ENCODE results near the gene BACE2.
"Not testable (repeated sequence)": the region's sequence is repeated elsewhere in the genome, so short reads cannot be mapped to it uniquely, and the experiment has no call there.

BACE2 gene

DNA sequence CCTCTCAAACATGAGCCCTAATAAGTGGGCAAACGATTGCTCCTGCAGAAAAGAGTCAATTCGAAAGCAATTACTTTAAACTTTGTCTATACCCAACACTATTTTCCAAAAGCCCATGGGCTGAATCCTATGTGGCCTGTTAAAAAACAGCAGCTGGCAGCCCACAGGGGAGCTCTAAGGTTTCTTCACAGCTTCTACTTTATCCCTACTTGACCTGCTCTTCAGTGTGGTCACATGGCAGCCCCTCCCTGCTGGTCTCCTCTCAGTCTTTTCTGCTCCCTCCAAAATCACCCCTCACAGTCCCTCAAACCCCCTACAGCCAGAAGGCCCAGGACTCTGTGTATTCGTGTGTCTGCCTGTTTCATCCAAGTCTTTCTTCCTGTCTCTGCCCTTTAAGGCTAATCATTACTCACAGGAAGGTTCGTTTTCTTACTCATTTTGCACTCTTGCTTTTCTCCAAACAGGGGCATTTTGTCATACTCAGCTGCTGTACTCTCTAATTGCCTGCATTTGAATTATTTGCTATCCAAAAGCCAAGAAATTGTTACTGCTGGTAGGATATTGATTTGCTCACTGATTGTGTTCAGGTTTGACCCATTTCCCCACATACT, 86.2 kb downstream of the BACE2 start:
- H3K36me3 Mint-ChIP-seq (ENCODE audit: low read depth), result peaks cover 60% of the 10 kb centered on the region
- H3K9me3 Mint-ChIP-seq, result peaks cover 17% of the 10 kb centered on the region
- H3K4me3 Mint-ChIP-seq, result no peak overlapping the region
- no peak overlapping the region for H3K27ac Mint-ChIP-seq
- no peaks in the 10 kb centered on the region for H3K4me1 Mint-ChIP-seq
- H3K27me3 Mint-ChIP-seq (ENCODE audit: low read depth), result peaks cover 5% of the 10 kb centered on the region
- TF ChIP-seq, protein P1, sequence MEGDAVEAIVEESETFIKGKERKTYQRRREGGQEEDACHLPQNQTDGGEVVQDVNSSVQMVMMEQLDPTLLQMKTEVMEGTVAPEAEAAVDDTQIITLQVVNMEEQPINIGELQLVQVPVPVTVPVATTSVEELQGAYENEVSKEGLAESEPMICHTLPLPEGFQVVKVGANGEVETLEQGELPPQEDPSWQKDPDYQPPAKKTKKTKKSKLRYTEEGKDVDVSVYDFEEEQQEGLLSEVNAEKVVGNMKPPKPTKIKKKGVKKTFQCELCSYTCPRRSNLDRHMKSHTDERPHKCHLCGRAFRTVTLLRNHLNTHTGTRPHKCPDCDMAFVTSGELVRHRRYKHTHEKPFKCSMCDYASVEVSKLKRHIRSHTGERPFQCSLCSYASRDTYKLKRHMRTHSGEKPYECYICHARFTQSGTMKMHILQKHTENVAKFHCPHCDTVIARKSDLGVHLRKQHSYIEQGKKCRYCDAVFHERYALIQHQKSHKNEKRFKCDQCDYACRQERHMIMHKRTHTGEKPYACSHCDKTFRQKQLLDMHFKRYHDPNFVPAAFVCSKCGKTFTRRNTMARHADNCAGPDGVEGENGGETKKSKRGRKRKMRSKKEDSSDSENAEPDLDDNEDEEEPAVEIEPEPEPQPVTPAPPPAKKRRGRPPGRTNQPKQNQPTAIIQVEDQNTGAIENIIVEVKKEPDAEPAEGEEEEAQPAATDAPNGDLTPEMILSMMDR (IDR thresholded peaks at IDR 0.05; ENCODE audit: unreplicated experiment in 3 of 3), result no peak

DNA sequence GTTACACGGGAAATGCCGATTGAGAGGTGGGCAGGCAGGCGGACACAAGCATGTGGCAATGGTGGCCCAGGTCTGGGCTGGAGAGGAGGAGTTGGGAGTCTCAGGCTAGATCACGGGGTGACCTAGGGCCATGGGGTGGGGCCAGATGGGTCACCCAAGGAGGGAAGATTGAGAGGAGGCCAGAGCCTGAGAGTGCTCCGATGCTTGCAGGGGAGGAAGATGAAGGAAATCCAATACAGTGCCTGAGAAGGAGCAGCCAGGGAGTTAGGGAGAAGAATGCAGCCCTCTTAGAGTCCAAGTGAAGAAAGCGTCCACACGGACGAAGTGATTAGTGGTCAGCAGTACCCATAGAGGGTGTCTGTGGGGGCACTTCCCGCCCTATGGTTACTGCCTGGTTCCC, 87.2 kb downstream of the BACE2 start:
- H3K36me3 Mint-ChIP-seq (ENCODE audit: low read depth), result peaks cover 55% of the 10 kb centered on the region
- peaks cover 17% of the 10 kb centered on the region for H3K9me3 Mint-ChIP-seq
- H3K4me3 Mint-ChIP-seq, result no peak overlapping the region
- no peak overlapping the region for H3K27ac Mint-ChIP-seq
- TF ChIP-seq, protein P1 (IDR thresholded peaks at IDR 0.05; ENCODE audit: unreplicated experiment in 3 of 3), result no peak
- no peaks in the 10 kb centered on the region for H3K4me1 Mint-ChIP-seq
- H3K27me3 Mint-ChIP-seq (ENCODE audit: low read depth), result no peaks in the 10 kb centered on the region

DNA sequence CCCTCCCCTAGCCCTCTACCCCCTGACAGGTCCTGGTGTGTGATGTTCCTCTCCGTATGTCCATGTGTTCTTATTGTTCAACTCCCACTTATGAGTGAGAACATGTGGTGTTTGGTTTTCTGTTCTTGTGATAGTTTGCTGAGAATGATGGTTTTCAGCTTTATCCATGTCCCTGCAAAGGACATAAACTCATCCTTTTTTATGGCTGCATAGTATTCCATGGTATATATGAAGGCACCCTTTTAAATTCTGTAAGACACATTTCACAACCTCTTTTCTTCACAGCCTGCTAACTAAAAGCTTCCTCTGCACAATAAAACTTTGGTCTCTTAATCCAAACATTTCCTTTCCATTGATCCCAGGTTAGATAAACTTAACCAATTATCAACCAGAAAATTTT, 88.3 kb downstream of the BACE2 start:
- Mint-ChIP-seq H3K36me3 (ENCODE audit: low read depth) (peaks cover 49% of the 10 kb centered on the region), H3K9me3 (peaks cover 17% of the 10 kb centered on the region)
- H3K27me3 Mint-ChIP-seq (ENCODE audit: low read depth); H3K27ac Mint-ChIP-seq; H3K4me3 Mint-ChIP-seq; H3K4me1 Mint-ChIP-seq: not testable (repeated sequence)

DNA sequence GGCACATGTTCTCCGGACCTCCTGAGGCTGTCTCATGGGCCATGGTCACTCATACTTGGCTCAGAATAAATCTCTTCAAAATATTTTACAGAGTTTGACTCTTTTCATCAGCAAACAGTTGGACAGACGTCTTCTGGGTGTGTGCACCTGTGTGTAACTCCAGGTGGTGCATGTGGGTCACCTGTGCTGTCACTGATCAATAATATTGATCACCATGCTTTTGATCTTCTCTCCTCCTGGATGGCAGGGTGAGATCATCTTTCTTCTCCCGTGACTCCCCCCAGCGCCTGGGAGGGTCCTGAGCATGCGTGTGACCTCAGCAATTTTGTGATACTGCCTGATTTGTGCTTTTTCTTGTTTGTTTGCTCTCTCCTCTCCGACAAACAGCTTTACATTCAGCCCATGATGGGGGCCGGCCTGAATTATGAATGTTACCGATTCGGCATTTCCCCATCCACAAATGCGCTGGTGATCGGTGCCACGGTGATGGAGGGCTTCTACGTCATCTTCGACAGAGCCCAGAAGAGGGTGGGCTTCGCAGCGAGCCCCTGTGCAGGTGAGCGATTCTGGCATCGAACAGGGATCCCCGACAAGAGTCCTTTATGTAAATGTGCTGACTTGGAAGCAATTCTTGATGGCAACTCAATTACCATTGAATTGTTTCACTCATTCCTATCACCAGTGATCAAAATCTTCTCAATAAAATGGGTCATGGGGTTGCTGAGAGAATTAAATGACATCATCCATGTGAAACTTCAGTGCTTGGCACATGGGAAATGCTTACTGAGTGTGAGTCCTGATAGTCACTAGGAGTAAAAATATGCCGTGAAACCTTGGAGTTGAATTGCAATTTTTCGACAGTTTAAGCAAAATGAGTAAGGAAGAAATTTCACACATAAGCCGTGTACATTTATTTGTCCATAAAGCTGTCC, 89.1 kb downstream of the BACE2 start:
- Mint-ChIP-seq H3K27me3 (ENCODE audit: low read depth) (no peaks in the 10 kb centered on the region), H3K4me3 (no peak overlapping the region), H3K9me3 (peaks cover 14% of the 10 kb centered on the region), H3K4me1 (no peaks in the 10 kb centered on the region), H3K36me3 (ENCODE audit: low read depth) (peaks cover 44% of the 10 kb centered on the region), H3K27ac (no peak overlapping the region)
- TF ChIP-seq, protein P1 (IDR thresholded peaks at IDR 0.05; ENCODE audit: unreplicated experiment in 3 of 3), result no peak

DNA sequence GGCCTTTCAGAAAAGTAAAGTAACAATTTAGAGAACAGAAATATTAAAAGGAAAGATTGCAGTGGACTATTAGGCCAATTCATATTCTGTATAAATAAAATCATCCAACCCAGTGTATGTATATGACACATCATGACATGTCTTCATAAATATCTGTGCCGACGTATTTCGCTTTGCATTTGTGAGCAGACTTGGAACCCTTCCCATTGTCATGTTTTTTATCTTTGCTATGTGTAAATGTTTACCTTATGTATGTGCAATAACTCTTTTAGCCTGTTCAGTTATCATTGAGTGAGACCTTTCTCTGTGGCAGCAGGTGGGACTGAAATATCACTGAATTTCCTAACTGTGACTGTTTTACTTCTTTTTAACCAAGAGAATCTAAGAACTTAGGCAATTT, 90.7 kb downstream of the BACE2 start:
- H3K36me3 Mint-ChIP-seq (ENCODE audit: low read depth), result peaks cover 35% of the 10 kb centered on the region

DNA sequence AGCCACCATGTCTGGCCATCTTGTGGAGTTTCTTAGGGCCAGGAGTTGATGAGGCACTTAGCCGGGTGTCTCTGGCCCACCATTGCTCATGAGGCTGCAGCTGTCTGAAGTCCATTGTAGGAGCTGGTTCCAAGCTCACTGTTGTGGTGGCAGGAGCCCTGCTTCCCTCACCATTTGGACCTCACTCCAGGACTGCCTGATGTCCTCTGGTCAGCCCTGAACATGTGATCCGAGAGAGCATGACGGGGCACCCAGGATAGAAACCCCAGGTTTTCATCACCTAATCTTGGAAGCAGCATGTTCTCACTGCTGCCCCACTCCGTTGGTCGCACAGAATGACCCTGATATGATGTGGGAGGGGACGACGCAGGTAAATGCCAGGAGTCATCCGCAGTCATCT, 92.5 kb downstream of the BACE2 start:
- H3K4me3 Mint-ChIP-seq, result no peak overlapping the region
- peaks cover 8% of the 10 kb centered on the region for H3K9me3 Mint-ChIP-seq
- no peaks in the 10 kb centered on the region for H3K27me3 Mint-ChIP-seq (ENCODE audit: low read depth)
- H3K36me3 Mint-ChIP-seq (ENCODE audit: low read depth), result peaks cover 27% of the 10 kb centered on the region
- TF ChIP-seq, protein P1 (IDR thresholded peaks at IDR 0.05; ENCODE audit: unreplicated experiment in 3 of 3), result no peak
- H3K4me1 Mint-ChIP-seq, result no peaks in the 10 kb centered on the region
- no peak overlapping the region for H3K27ac Mint-ChIP-seq

More for the DNA sequence above, 90.7 kb downstream of the BACE2 start:
- no peak overlapping the region for H3K27ac Mint-ChIP-seq
- H3K9me3 Mint-ChIP-seq, result peaks cover 14% of the 10 kb centered on the region
- no peaks in the 10 kb centered on the region for H3K4me1 Mint-ChIP-seq
- TF ChIP-seq, protein P1 (IDR thresholded peaks at IDR 0.05; ENCODE audit: unreplicated experiment in 3 of 3), result no peak
- no peak overlapping the region for H3K4me3 Mint-ChIP-seq
- H3K27me3 Mint-ChIP-seq (ENCODE audit: low read depth), result no peaks in the 10 kb centered on the region
